NCI-H187 (cell line): ENCODE measurements around the gene UXS1.

Source experiments
- DNase-seq, 2 experiments: peaks; one replicate each; lab custom pipeline; 2025; lab: John Stamatoyannopoulos, UW

The UXS1 gene

GRCh38 chr2:106129592-106129991 is 64.5 kb downstream of the UXS1 start:
- no peak for DNase-seq

- no peak for DNase-seq
Measured at GRCh38 chr2:106129150-106129549, 65.0 kb downstream of the UXS1 start.

GRCh38 chr2:106127776-106128268 is 66.3 kb downstream of the UXS1 start:
- DNase-seq: no peak

GRCh38 chr2:106127282-106127771 is 66.8 kb downstream of the UXS1 start:
- no peak for DNase-seq

GRCh38 chr2:106126705-106127281 is 67.3 kb downstream of the UXS1 start:
- no peak for DNase-seq

- DNase-seq: no peak
Measured at GRCh38 chr2:106126295-106126694, 67.8 kb downstream of the UXS1 start.

GRCh38 chr2:106124905-106125549 is 69.1 kb downstream of the UXS1 start:
- no peak for DNase-seq

- DNase-seq: no peak
Measured at GRCh38 chr2:106124106-106124756, 69.9 kb downstream of the UXS1 start.

- DNase-seq: no peak
Measured at GRCh38 chr2:106122157-106122556, 71.9 kb downstream of the UXS1 start.

GRCh38 chr2:106120432-106120831 is 73.7 kb downstream of the UXS1 start:
- DNase-seq: no peak

GRCh38 chr2:106119074-106119473 is 75.0 kb downstream of the UXS1 start:
- DNase-seq: no peak

- DNase-seq: no peak
Measured at GRCh38 chr2:106117882-106118684, 76.0 kb downstream of the UXS1 start.

- no peak for DNase-seq
Measured at GRCh38 chr2:106117347-106117746, 76.8 kb downstream of the UXS1 start.

GRCh38 chr2:106116248-106116647 is 77.9 kb downstream of the UXS1 start:
- no peak for DNase-seq

GRCh38 chr2:106115665-106116064 is 78.4 kb downstream of the UXS1 start:
- DNase-seq: no peak

- DNase-seq: no peak
Measured at GRCh38 chr2:106115250-106115649, 78.9 kb downstream of the UXS1 start.

- DNase-seq: no peak
Measured at GRCh38 chr2:106114166-106114565, 79.9 kb downstream of the UXS1 start.

- no peak for DNase-seq
Measured at GRCh38 chr2:106113361-106113966, 80.6 kb downstream of the UXS1 start.

- DNase-seq: no peak
Measured at GRCh38 chr2:106111882-106112571, 82.1 kb downstream of the UXS1 start.

GRCh38 chr2:106109675-106110424 is 84.3 kb downstream of the UXS1 start:
- no peak for DNase-seq

- DNase-seq: no peak
Measured at GRCh38 chr2:106108791-106109190, 85.3 kb downstream of the UXS1 start.
